ENCODE results near the gene TICRR. TPM values are rescaled to one million over a fixed set of nuclear protein-coding genes. Genes with fewer than 3 reads are reported as not detected.

TICRR gene
- total and polyA plus RNA-seq, 2 donors (not counting 1 experiment from before 2014, with no cell fraction given), result 0.05 to 0.07 TPM

DNA sequence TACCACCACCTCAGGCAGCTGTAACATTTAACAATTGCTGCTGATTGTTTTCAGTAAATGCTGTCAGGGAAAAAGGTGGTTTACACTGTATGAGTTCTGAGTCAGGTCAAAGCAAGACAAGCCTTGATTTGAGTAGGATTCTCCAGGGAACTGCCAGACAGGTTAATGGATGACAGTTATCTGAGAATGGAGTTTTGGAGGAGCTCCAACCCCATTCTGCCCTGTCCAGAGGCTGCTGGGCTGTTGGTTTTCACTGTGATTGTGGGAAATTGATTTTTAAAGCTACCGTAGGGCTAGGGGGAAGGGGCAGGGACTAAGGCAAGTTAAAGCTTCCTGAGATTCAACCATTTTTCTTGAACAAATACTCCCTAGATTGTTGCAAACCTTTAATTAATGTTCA is 39.9 kb downstream of the TICRR start:
- no peaks in the 10 kb centered on the region for H3K27me3 ChIP-seq (replicated peaks in 1 of 4; ENCODE audit: control extremely low read depth in 1 of 4, control insufficient read depth in 3 of 4, insufficient read depth in 4 of 4, low read length in 3 of 4)

DNA sequence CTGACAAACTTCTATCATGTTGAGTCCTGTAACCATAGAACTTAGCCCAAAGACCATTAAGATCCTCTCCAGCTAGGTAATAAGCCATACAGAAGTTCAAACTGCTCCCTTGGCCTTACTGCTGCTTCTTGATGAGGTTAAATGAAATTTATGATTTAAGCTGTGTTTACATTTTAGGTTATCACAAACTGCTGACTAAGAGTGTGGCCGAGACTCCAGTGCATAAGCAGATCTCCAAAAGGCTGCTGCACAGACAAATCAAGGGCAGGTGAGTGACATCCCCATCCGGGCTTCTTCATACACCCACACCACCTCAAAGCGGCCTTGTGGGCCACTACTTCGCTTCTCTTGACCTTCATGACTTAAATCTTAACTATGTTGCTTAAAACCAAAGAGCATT is 41.0 kb downstream of the TICRR start:
- Histone ChIP-seq H3K27ac (ENCODE audit: low read length in 2 of 2) (no peak overlapping the region), H3K4me1 (ENCODE audit: control insufficient read depth in 2 of 2, insufficient read depth in 2 of 2, low read length in 2 of 2) (no peaks in the 10 kb centered on the region), H3K9ac (ENCODE audit: low read length) (no peak overlapping the region), H3K4me3 (ENCODE audit: control extremely low read depth in 1 of 5, extremely low read depth in 1 of 5, insufficient read depth in 1 of 5, low read depth in 2 of 5, low read length in 4 of 5) (no peak overlapping the region), H4K20me1 (ENCODE audit: control insufficient read depth, insufficient read depth, low read length, poor library complexity, severe bottlenecking) (no peaks in the 10 kb centered on the region), H3K4me2 (replicated peaks; ENCODE audit: low read depth, low read length, poor library complexity, severe bottlenecking) (no peak overlapping the region), H3K27me3 (replicated peaks in 1 of 4; ENCODE audit: control extremely low read depth in 1 of 4, control insufficient read depth in 3 of 4, insufficient read depth in 4 of 4, low read length in 3 of 4) (no peaks in the 10 kb centered on the region), H2AFZ (ENCODE audit: insufficient read depth, low read depth, low read length, poor library complexity, severe bottlenecking) (no peak overlapping the region), H3K9me3 (ENCODE audit: control extremely low read depth in 1 of 3, control insufficient read depth in 2 of 3, insufficient read depth in 1 of 3, low read length in 2 of 3) (peaks cover 5 to 12% (median 11%) of the 10 kb centered on the region in 3 donors), H3K79me2 (ENCODE audit: control insufficient read depth, insufficient read depth, low read length) (no peaks in the 10 kb centered on the region), H3K36me3 (replicated peaks in 1 of 2; ENCODE audit: control extremely low read depth in 1 of 2, control insufficient read depth in 1 of 2, extremely low read depth in 1 of 2, insufficient read depth in 2 of 2, low read length in 1 of 2) (no peaks in the 10 kb centered on the region)
- H3K4me1 Mint-ChIP-seq, result no peaks in the 10 kb centered on the region
- no peak for DNase-seq
- ChIA-PET POLR2A (no interaction called here), CTCF (no interaction called here)
- no peak overlapping the region for H3K27ac Mint-ChIP-seq
- intact Hi-C loops (cut with micrococcal nuclease), result no loop called here
- H3K27me3 Mint-ChIP-seq, result no peaks in the 10 kb centered on the region
- ATAC-seq (ENCODE audit: low read depth), result no peak
- no peak overlapping the region for H3K4me3 Mint-ChIP-seq
- peaks cover 8% of the 10 kb centered on the region for H3K9me3 Mint-ChIP-seq (ENCODE audit: insufficient read depth)
- no peak for TF ChIP-seq EZH2 (IDR thresholded peaks at IDR 0.05; ENCODE audit: borderline replicate concordance, insufficient read depth, low read depth, low read length, poor library complexity, severe bottlenecking)
- TF ChIP-seq, protein P1, sequence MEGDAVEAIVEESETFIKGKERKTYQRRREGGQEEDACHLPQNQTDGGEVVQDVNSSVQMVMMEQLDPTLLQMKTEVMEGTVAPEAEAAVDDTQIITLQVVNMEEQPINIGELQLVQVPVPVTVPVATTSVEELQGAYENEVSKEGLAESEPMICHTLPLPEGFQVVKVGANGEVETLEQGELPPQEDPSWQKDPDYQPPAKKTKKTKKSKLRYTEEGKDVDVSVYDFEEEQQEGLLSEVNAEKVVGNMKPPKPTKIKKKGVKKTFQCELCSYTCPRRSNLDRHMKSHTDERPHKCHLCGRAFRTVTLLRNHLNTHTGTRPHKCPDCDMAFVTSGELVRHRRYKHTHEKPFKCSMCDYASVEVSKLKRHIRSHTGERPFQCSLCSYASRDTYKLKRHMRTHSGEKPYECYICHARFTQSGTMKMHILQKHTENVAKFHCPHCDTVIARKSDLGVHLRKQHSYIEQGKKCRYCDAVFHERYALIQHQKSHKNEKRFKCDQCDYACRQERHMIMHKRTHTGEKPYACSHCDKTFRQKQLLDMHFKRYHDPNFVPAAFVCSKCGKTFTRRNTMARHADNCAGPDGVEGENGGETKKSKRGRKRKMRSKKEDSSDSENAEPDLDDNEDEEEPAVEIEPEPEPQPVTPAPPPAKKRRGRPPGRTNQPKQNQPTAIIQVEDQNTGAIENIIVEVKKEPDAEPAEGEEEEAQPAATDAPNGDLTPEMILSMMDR (IDR thresholded peaks at IDR 0.05), result no peak
- WGBS (ENCODE audit: insufficient coverage), result 100% methylated on average over 4 of the region's 4 CpGs

More for the DNA sequence above, 39.9 kb downstream of the TICRR start:
- ChIA-PET POLR2A (no interaction called here), CTCF (no interaction called here)
- WGBS (ENCODE audit: insufficient coverage), result no CpG with 5 or more reads among the region's 1 CpG
- Histone ChIP-seq H3K27ac (ENCODE audit: low read length in 2 of 2) (no peak overlapping the region), H3K4me3 (ENCODE audit: control extremely low read depth in 1 of 5, extremely low read depth in 1 of 5, insufficient read depth in 1 of 5, low read depth in 2 of 5, low read length in 4 of 5) (no peak overlapping the region), H3K4me1 (ENCODE audit: control insufficient read depth in 2 of 2, insufficient read depth in 2 of 2, low read length in 2 of 2) (no peaks in the 10 kb centered on the region), H3K36me3 (replicated peaks in 1 of 2; ENCODE audit: control extremely low read depth in 1 of 2, control insufficient read depth in 1 of 2, extremely low read depth in 1 of 2, insufficient read depth in 2 of 2, low read length in 1 of 2) (no peaks in the 10 kb centered on the region), H3K9ac (ENCODE audit: low read length) (no peak overlapping the region), H3K9me3 (ENCODE audit: control extremely low read depth in 1 of 3, control insufficient read depth in 2 of 3, insufficient read depth in 1 of 3, low read length in 2 of 3) (peaks cover 5 to 12% (median 11%) of the 10 kb centered on the region in 3 donors), H4K20me1 (ENCODE audit: control insufficient read depth, insufficient read depth, low read length, poor library complexity, severe bottlenecking) (no peaks in the 10 kb centered on the region), H2AFZ (ENCODE audit: insufficient read depth, low read depth, low read length, poor library complexity, severe bottlenecking) (no peak overlapping the region), H3K4me2 (replicated peaks; ENCODE audit: low read depth, low read length, poor library complexity, severe bottlenecking) (no peak overlapping the region), H3K79me2 (ENCODE audit: control insufficient read depth, insufficient read depth, low read length) (no peaks in the 10 kb centered on the region)
- intact Hi-C loops (cut with micrococcal nuclease), result no loop called here
- DNase-seq (no peak), ATAC-seq (ENCODE audit: low read depth) (no peak)
- peaks cover 11% of the 10 kb centered on the region for H3K9me3 Mint-ChIP-seq (ENCODE audit: insufficient read depth)
- TF ChIP-seq, protein P1 (IDR thresholded peaks at IDR 0.05), result no peak
- TF ChIP-seq EZH2 (IDR thresholded peaks at IDR 0.05; ENCODE audit: borderline replicate concordance, insufficient read depth, low read depth, low read length, poor library complexity, severe bottlenecking), result no peak
- H3K27me3 Mint-ChIP-seq, result no peaks in the 10 kb centered on the region
- H3K27ac Mint-ChIP-seq, result no peak overlapping the region
- no peaks in the 10 kb centered on the region for H3K4me1 Mint-ChIP-seq
- H3K4me3 Mint-ChIP-seq, result no peak overlapping the region
